A375 (cell line): ENCODE data around the gene FRY. TPM values are rescaled to one million over a fixed set of nuclear protein-coding genes. Genes with fewer than 3 reads are reported as not detected.

ENCODE experiments used
- total RNA-seq: library from RNA; depleted of rRNA; stranded (reverse); fragments of >200 nt; shearing (Covaris generic); gene quantifications from 2 replicates; pipeline ENCODE4 v1.2.3, GENCODE V29; 2014; rRNA removed

The FRY gene
- 1.0 and 1.1 TPM in 2 replicates for total RNA-seq

GRCh38 chr13:32031025-32031814 lies at the start of gene FRY:
Gene FRY, plus strand, starts transcription at chr13:32031774. Its CDS starts 22 bp downstream, at chr13:32031796.

GRCh38 chr13:32315238-32316027 lies 283.9 kb downstream of the FRY start, which contains the start of the genes BRCA2 and ZAR1L:
Gene BRCA2, plus strand, starts transcription at chr13:32315508. Its CDS starts 953 bp downstream, at chr13:32316461.
Gene ZAR1L, minus strand, starts transcription at chr13:32315363. Its CDS starts 3,438 bp downstream, at chr13:32311925.

